GM19324 (cell line): Measurements from ENCODE around the gene C11orf21.

Experiments used
- ATAC-seq: cut with Tn5 transposase; IDR thresholded peaks from one replicate; pipeline ENCODE4 v1.9.1; 2021; ENCODE audit warnings: mild to moderate bottlenecking, moderate library complexity; ENCODE audit not compliant: unreplicated experiment, low FRiP score

The C11orf21 gene

DNA sequence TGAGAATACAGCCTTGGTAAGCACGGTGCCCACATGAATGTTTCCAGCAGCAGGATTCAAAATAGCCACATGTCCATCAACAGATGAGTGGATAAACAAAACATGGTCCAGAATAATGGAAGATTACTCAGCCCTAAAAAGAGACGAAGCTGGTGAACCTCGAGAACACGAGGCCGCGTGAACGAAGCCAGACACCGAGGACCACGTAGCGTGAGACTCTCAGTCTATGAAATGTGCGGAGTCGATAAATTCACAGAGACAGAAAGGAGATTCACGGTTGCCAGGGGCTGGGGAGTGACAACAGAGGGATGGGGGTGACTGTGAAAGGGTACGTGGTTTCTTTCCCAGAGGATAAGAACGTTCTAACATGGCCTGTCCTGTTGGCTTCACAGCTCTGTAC, 28.4 kb downstream of the C11orf21 start:
- no peak for ATAC-seq

DNA sequence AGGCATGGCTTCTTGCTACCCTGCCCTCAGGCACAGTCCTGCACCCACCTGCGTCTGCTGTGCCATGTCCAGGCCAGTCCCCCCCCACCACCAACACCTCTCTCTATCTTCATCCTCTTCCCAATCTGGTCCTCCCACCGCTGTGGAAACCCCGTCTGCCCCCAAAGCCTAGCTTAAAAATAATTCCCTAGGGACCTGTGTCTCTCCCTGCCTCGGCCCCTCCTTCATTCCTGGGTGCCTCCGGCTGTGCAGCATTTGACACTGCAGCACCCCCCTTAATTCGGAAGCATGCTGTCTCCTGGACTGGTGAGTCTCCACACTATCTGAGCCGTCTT, 28.8 kb downstream of the C11orf21 start:
- ATAC-seq = no peak

DNA sequence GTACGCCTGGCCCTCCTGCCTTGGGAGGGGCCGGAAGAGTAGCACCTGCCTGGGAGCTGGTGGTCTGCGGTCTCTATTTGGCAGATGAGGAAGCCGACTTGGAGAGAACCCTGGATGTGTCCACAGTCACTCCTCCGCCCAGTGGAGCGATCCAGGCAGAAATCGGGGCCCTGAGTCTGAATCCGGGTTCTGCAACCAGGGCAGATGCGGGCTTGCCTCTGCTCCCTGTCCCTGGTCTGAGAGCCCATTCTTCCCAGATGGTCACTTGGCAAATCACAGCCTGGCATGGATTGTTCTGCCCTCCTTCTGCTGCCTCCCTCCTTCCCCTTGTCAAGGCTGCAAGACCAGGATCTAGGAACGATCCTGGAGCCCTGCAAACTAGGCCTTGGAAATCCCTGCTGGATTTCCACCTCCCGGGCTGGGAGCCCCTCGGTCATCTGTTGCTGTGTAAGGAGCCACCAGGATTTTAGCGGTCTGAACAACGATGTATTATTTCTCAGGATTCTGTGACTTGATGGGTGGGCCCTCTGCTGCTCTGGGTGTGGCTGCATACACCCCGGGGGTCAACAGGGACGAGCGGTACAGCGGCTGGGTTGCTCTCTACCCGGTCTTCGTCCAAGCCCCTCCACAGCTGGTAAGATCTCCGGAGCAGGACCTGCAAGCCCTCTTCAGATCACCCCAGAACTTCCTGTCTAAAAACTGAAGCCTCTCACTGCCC, 29.3 kb downstream of the C11orf21 start:
- no peak for ATAC-seq

DNA sequence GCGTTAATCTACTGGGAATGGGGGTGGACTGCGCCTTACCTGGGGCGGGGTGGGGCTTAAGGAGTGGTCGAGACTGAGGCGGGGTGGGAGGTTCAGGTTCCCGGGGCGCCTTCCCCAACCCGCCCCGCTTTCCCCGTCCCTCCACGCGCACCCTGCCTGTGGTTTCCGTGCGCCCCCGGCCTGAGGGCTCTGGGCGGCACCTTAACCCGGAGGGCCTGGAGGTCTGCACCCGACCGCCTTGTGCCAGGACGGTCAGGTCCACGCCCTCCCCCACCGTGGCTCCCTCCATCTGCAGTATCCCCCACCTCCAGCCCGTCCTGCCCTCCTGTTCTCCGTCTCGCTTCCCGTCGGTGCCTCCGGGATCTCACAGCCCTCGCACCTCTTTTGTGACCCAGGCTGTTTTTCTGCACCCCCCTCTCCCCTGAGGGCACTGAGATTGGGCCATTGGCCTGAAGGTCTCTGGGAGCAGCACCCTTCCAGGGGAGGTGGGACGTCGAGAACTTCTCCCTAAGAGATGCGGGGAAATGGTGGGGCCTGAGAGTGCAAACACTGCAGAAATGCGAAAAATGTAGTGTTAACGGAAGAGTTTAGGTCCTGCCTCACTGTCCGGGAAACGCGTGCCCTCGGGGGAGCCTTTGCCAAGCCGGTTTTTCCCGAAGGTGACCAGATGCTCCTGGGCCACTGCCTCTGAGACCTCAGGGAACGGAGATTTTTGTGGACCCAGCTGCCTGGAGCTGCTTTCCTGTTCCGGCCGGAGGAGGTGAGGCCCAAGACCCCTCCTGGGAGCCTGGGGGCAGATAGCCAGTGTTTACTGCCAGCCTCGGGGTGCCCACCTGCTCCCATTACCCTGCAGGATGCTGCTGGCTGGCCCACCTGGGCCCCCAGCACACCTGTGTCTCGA, 30.1 kb downstream of the C11orf21 start:
- no peak for ATAC-seq

DNA sequence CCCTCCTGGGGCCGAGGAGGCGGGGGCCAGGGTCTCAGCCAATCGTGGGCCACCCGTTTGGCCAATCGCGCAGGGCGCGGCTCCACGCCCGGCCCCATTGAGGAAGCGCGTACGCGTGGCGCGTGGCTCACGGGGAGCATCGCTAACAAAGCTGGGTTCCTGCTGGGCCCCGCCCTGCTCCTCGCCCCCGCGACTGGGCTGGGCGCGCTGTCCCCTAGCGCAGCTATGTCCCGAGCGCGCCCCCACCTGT, 30.7 kb downstream of the C11orf21 start:
- ATAC-seq = no peak

DNA sequence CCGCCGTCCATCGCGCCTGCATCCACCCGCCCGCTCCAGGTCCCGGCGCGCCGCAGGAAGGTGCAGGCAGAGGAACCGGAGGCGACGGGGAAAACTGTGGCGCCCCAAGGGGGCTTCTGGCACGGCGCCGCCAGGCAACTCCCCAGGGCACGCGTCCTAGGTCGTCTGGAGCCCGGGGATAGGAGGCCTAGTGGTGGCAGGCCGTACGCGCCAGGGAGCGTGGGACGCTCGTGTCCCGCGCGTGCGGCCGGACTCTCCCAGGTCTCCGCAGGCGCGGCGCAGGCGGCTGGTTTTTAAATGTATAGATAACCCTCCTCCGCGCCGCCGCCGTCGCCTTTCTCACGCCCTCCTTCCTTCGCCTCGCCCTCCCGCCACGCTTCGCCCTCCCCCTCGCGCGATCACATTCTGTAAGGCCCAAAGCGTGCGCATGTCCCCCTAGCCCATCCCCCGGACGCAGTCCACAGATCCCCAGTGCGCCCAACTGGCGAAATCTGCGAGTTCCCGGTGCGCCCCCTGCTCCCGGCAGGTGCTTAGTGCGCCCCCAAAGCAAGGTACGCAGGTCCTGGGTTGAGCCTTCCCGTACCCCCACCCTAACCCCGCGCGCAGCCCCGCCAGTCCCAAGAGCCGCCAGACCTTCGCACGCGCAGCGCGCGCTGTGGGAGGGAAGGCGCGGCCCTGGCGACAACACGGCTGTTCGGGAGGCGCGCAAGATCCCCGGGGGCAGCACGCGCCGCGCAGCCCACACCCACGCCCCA, 31.2 kb downstream of the C11orf21 start, which contains the start of gene ASCL2:
Gene ASCL2 (minus strand): TSS at position 267 of the 755 bp plus-strand sequence. CDS start 256 bp downstream, at position 11.
- no peak for ATAC-seq

DNA sequence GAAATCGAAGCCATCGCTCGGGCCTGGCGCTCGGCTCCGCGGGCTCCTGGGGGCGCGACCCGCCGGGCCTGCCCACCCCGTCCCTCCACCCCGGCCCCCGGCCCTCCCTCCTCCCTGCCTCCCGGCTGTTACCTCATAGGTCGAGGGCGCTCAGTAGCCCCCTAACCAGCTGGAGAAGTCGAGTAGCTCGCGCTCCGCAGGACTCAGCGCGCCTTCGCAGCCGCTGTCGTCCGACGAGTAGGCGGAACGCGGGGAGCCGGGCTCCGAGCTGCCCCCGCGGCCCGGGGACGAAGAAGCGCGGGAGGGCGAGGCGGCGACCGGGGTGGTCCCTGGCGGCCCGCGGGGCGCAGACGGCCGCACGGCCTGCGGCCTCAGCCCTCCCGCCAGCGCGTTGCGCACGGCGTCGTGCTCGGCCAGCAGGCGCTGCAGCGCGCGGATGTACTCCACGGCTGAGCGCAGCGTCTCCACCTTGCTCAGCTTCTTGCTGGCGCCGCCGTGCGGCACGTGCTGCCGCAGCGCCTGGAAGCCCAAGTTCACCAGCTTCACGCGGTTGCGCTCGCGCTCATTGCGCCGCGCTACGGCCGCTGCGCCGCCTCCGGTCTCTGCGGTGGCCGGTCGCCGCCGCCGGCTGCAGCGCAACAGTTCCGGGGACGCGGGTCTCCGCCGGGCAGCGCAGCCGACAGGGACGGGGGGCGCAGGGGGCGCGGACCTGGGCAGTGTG, 32.0 kb downstream of the C11orf21 start:
- no peak for ATAC-seq

DNA sequence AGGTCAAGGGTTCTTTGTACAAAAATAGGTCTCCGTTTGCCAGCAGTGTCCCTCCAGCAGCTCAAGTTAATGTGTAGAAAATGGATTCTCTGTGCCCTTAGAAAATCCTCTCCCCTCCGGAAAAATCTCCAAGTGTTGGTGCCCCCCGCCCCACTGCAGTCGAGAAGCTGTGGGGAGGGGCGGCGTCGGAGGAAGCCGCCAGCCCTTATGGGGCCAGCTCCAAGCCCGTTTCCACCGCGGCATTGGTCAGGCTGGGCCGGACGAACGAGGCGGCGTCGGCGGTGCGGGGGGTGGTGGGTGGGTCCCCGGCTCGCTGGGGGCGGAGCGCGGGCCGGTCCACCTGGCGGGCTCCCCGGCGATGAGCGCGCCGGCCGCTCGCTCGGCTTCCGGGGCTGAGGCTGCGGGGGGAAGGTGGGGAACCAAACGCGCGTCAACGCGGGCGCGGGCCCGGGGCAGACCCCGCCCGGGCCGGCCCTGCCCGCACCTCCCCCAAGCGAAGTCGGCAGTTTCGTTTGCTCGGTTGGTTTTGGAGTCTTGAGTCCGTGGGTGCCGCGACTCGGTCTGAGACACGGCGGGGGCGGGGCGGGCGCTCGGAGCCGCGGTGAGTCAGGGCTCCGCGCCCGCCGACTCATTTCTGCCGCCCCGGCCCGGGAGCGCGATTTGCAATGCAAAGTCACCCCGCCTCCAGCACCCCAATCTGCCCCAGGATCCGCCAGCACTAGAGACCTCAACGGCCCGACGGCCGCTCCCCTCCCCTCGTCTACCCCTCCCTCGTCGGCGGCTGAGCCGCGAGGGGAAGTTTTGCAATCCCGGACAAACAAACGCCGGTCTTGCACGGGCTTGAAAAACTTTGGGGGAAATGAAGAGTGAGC, 32.8 kb downstream of the C11orf21 start:
- ATAC-seq = no peak

DNA sequence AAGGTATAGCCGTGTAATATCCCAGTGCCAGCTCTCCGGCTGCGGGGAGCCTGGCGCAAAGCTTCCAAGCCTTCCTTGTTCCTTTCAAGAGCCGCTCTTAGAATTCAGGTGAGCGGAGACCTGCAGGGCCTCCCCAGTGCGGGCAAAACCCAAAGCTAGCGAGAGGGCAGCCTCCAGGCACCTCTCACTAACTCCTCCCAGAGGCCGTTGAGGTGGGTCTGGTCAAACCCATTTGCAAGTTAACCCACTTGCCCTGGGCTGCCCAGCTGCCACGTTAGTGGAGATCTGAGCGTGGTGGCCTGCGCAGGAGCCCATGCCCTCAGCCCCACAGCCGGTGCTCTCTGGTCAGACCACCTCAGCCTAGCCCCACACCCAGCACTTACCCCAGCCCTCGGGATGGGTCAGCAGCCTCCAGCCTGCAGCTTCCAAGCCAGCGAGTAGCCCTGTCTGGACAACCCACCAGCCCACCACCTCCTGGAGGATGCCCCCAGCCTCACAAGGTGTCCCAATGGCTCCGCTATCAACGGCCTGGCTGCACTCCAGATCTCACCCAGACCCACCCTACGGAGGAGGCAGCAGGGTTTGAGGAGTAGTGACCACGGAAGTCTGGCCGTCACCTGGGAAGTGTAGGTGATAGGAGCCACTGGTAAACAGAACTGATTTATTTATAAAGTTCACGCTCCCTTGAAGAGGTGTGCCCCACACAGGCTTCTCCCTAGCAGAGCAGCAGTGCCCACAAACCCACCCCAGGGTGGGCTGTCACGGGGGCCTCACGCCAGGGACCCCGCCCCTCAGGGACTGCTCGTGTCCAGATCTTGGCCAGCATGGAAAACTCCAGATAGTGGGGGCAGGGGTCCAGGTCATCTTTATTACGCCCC, 33.6 kb downstream of the C11orf21 start:
- ATAC-seq = no peak

DNA sequence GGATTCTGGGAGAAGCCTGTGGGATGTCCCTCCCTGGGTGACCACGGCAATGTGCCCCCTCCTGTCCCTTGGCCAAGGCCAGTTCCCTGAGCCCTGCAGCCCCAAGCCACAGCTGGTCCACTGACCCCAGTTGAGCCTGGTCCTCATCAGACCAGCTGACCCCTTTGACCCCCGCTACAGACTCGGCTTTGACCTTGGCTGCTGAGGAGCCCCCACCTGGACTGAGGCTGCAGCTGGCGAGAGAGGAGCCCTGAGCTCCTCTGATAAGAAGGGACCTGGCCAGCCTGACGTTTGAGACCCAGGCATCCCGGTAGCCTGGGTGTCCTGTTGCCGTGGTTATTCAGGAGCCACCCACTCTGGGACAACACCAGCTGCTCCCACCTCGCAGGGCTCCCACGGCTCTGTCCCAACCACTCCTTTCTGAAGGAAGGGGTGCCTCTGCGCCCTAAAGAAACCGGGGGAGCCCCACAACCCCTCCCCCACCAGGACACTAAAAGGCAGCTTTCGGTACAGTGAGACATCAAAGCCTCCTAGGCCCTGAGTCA, 34.3 kb downstream of the C11orf21 start:
- no peak for ATAC-seq

DNA sequence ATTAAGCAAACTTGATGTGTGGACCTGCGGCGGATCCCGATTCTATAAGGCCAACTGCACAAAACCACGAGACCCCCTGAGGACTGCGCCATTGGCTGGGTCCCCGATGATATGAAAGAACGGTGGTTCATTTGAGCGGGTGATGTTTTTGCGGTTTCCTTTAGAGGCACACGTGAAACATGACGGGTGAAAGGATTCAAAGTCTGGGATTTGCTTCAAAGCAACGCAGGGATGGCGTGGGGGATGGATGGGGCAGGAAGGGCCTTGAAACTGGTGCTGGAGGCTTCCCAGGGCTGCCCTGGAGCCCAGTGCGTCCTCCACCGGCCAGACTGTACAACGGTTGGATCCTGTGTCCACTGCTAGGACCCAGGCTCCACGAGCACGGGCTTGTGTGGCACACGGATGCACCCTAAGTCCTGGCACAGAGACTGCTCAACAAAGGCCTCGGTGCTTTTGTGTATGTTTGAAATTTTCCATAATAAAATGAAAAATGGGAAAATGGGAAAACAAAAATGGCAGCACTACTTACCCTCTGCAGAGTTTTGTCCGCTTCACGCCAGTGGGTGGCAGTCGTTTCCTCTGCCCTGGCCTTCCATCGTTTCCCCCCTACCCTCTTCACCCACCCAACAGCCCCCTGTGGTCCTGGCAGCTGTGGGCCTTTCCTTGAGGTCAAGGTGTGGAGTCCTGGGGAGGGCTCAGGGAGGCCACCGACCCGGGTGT, 35.0 kb downstream of the C11orf21 start:
- no peak for ATAC-seq

DNA sequence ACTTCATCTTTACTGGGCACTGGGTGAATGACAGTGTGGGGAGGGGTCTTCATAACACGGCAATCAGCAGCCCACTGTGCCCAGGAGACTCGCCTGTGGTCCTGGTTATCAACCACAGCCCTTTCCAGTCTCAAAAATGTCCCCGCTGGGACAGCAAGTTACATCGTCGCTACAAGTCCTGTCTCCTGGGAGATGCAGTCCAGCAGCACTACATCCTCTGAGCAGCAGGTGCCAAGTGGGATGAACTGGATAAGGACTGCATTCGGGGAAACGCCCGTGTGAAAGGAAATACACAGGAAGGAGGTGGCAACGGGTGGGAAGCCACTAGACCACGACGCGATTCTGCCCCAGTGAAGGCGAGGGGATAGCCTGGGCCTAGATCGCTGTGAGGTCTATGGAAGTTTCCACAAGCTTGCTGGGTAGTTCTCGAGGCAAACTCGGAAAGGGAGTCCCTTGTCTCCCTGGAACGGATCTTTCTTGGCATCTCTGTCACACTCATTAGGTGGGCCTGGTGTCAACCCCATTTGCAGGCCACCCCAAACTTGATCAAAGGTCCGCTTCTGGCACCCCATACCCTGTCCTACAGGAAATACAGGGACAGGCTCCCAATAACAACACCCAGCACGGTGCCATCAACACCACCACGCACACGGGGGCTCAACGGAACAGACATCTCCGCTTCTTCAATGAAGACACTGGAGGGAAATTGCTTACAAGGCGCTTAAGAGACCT, 35.7 kb downstream of the C11orf21 start:
- no peak for ATAC-seq

DNA sequence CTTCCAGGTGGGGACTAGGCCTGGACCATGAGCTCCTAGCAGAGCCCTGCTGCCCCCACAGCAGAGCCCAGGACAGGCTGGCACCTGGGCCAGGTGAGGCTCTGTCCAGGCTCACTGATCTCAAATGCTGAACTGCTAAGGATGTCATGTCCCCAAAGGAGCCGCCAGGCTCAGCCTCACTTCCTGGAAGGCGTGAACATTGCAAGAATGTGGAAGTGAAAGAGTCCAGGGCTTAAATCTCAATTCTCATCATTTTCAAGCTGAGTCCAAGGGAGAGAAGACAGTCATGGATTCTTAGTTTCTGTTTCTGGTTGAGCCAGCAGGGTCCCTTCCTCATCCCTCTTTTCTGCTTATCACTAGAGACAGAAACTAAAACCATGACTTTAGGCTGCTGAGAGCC, 36.3 kb downstream of the C11orf21 start:
- ATAC-seq = no peak

DNA sequence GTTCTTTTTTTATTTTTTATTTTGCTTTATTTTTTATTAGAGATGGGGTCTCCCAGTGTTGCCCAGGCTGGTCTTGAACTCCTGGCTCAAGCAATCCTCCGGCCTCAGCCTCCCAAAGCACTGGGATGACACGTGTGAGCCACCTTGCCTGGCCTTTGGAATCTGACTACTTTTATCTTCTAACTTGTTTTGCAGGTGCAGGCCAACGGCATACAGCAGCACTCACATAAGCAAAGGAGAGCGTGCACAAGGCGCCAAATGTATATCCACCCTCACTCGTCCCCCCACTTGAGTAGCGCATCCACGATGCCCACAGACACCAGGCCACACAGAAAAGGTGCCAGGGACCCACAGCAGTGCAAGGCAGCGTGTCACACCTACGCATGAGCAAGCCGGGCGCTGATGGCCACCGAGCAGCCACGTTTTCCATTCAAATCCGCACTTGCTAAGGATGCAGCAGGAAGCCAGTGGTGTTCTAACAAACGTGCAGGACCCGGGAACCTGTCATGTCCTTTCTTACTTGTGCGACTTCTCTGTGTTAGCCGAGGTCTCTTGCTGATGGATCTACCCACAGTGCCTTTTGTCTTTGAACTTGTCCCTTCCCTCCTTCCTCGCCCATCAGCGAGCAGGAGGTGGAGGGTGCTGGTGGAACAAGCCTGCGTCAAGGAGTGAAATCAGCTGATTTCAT, 37.2 kb downstream of the C11orf21 start:
- no peak for ATAC-seq

DNA sequence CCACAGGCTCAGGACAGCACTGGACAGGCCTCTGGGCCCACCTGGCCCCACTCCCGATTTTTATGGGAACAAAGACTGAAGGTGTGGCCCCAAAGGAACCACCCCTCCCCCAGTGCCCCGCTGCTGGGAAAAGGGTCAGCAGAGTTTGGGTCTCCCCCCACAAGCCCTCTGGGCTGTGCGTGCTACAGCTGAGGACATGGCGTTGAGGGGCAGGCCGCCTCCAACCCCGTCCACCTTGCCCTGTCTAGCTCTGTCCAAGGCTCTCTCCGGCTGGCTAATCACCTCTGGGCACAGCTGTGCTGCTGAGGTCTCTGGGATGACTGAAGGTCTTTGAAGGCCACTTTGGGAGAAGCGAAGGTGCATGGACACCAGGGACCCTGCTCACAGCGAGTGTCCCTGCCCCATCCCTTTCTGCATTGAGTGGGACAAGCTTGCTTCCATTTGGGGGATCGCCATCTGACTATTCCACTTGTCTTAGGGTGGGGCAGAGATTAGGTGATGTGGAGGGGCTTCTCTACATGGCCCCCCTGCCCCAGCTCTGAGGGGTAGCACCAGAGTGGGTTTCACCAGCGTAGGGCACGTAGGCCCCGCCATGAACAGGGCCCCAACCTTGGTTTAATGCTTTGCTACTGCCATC, 37.9 kb downstream of the C11orf21 start:
- no peak for ATAC-seq

DNA sequence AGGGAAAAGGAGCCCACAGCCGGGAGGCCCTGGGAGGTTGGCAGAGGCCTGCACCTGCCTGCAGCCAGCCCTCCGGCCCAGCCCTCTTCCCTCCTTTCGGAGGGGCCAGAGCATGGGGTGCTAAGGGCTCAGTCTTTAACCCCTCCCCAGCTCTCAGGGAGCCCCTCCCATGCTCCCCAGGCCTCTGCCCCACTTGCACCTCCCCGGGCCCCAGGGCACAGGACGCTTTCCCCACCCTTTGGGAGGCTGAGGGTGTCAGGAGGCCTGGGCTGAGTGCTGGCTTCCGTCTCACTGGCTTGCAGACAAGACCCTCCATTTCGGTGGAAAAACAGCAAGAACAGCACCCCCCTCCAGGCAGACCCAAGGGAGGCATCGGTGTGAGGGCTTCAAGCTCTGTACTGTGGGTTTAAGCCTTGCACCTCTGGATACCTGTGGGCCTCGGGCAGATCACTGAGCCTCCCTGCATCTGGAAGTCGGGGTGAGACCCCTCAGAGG, 38.6 kb downstream of the C11orf21 start:
- ATAC-seq = no peak
